H7 (cell line): Measurements from ENCODE around the gene IGSF8. TPM values are rescaled to one million over a fixed set of nuclear protein-coding genes. Genes with fewer than 3 reads are reported as not detected.

Source experiments
- DNase-seq: peaks from one replicate; pipeline ENCODE4 v3.0.0; 2012
- H3K27me3 ChIP-seq: 2 replicates; pipeline ENCODE4 v1.6.0; 2011; ENCODE audit warnings: mild to moderate bottlenecking, low read length; ENCODE audit not compliant: control insufficient read depth, insufficient read depth
- H3K36me3 ChIP-seq: replicated peaks from 2 replicates; pipeline ENCODE4 v1.5.1; 2011; ENCODE audit warnings: low read length; ENCODE audit not compliant: control insufficient read depth, insufficient read depth
- H3K4me3 ChIP-seq: 2 replicates; pipeline ENCODE4 v1.5.1; 2011; ENCODE audit warnings: low read depth, mild to moderate bottlenecking, control low read depth, low read length, moderate library complexity; ENCODE audit not compliant: insufficient read depth
- total RNA-seq: library from RNA; depleted of rRNA; stranded (reverse); fragments of >200 nt; shearing (Covaris generic); gene quantifications from 2 replicates; pipeline ENCODE4 v1.2.3, GENCODE V29; 2014; rRNA removed

Gene IGSF8
- total RNA-seq, 1 experiment from 2014 or later: 89.5 TPM

DNA sequence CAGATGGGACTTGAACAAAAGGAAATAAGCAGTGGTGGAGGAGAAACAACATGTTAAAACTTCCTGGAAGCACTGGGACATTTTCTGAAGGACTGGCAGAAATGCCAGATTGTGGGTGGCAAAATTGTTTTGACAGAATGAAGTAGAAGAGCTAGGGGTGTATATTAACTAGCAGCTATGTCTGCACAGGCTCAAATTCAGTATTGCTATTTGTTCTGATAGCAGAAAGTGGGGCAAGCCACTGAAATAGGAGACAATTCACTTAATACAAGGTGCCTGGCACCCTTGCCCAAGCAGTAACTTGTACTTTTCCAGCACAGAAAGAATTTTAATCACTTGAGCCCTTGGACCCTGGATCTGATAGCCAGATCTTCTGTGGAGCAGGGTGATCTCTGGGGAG lies 54.9 kb downstream of the IGSF8 start:
- Histone ChIP-seq H3K27me3 (peaks cover 13% of the 10 kb centered on the region; the same call in 1 of the 2 replicates), H3K36me3 (no peaks in the 10 kb centered on the region), H3K4me3 (no peak overlapping the region)
- DNase-seq: no peak

Other genes with a start within 250 kb of the IGSF8 start
- not detected in 2 replicates for gene VSIG8, start 236.0 kb downstream of the IGSF8 start, total RNA-seq
- gene CFAP45, start 198.5 kb downstream of the IGSF8 start, total RNA-seq: 0.17 and 1.6 TPM in 2 replicates
- gene TAGLN2, start 173.1 kb downstream of the IGSF8 start, total RNA-seq: 242 and 387 TPM in 2 replicates
- 4.4 and 6.1 TPM in 2 replicates for gene IGSF9, start 153.0 kb downstream of the IGSF8 start, total RNA-seq
- not detected in 2 replicates for gene SLAMF9, start 144.4 kb downstream of the IGSF8 start, total RNA-seq
- gene PIGM, start 66.6 kb downstream of the IGSF8 start, total RNA-seq: 2.6 and 3.0 TPM in 2 replicates
- gene KCNJ10, start 28.5 kb downstream of the IGSF8 start, total RNA-seq: 0.07 TPM in 1 of 2 replicates, not detected in the other
- gene KCNJ9, start 17.1 kb downstream of the IGSF8 start, total RNA-seq: 0.07 TPM in 1 of 2 replicates, not detected in the other
- gene ATP1A2, start 17.1 kb upstream of the IGSF8 start, total RNA-seq: 14.5 and 25.0 TPM in 2 replicates
- gene ATP1A4, start 53.0 kb upstream of the IGSF8 start, total RNA-seq: 0.73 and 0.74 TPM in 2 replicates
- 4.2 and 4.4 TPM in 2 replicates for gene CASQ1, start 92.0 kb upstream of the IGSF8 start, total RNA-seq
- gene PEA15, start 106.8 kb upstream of the IGSF8 start, total RNA-seq: 75.6 and 81.4 TPM in 2 replicates
- 129 and 184 TPM in 2 replicates for gene DCAF8, start 163.9 kb upstream of the IGSF8 start, total RNA-seq
- gene PEX19, start 186.5 kb upstream of the IGSF8 start, total RNA-seq: 81.9 and 107 TPM in 2 replicates
- gene COPA, start 244.6 kb upstream of the IGSF8 start, total RNA-seq: 167 and 175 TPM in 2 replicates
- 83.4 and 94.3 TPM in 2 replicates for gene NCSTN, start 244.8 kb upstream of the IGSF8 start, total RNA-seq